Endodermal cell (in vitro differentiated cells): Measurements from ENCODE around the gene OVCA2. TPM values are rescaled to one million over a fixed set of nuclear protein-coding genes. Genes with fewer than 3 reads are reported as not detected.

Experiments used
- DNase-seq: peaks from one replicate; pipeline ENCODE4 v3.0.0-alpha.2; 2017
- H3K27ac ChIP-seq: 2 replicates; pipeline ENCODE4 v1.5.1; 2013; ENCODE audit warnings: mild to moderate bottlenecking, low read depth, low read length, moderate library complexity
- H3K27me3 ChIP-seq: 2 replicates; pipeline ENCODE4 v1.6.1; 2013; ENCODE audit warnings: mild to moderate bottlenecking, low read length, moderate library complexity; ENCODE audit not compliant: insufficient read depth, control insufficient read depth, poor library complexity, severe bottlenecking
- H3K36me3 ChIP-seq: 2 replicates; pipeline ENCODE4 v1.7.0; 2013; ENCODE audit warnings: mild to moderate bottlenecking, low read length, moderate library complexity; ENCODE audit not compliant: control insufficient read depth, insufficient read depth
- H3K4me1 ChIP-seq: one replicate; pipeline ENCODE4 v1.7.0; 2013; ENCODE audit warnings: low read length; ENCODE audit not compliant: control insufficient read depth, insufficient read depth
- H3K4me3 ChIP-seq: 2 replicates; pipeline ENCODE4 v1.5.1; 2013; ENCODE audit warnings: mild to moderate bottlenecking, low read length, moderate library complexity
- H3K9ac ChIP-seq: 2 replicates; pipeline ENCODE4 v1.6.1; 2013; ENCODE audit warnings: mild to moderate bottlenecking, low read length, moderate library complexity; ENCODE audit not compliant: poor library complexity, severe bottlenecking; ENCODE audit errors: extremely low read depth
- H3K9me3 ChIP-seq: 2 replicates; pipeline ENCODE4 v1.6.1; 2013; ENCODE audit warnings: mild to moderate bottlenecking, low read length, moderate library complexity; ENCODE audit not compliant: control insufficient read depth
- H3K27ac Mint-ChIP-seq: 2 replicates; pipeline ENCODE4 v1.8.0; 2020; ENCODE audit warnings: mixed read lengths
- H3K27me3 Mint-ChIP-seq: 2 replicates; pipeline ENCODE4 v1.8.0; 2021; ENCODE audit warnings: mild to moderate bottlenecking, mixed read lengths; ENCODE audit not compliant: insufficient read depth
- H3K36me3 Mint-ChIP-seq: 2 replicates; pipeline ENCODE4 v1.8.0; 2020; ENCODE audit warnings: low read depth, mixed read lengths
- H3K4me1 Mint-ChIP-seq: 2 replicates; pipeline ENCODE4 v1.8.0; 2020; ENCODE audit warnings: mixed read lengths
- H3K4me3 Mint-ChIP-seq: 2 replicates; pipeline ENCODE4 v1.8.0; 2020; ENCODE audit warnings: mild to moderate bottlenecking, moderate library complexity, mixed read lengths
- H3K9me3 Mint-ChIP-seq: 2 replicates; pipeline ENCODE4 v1.8.0; 2020; ENCODE audit warnings: mild to moderate bottlenecking, mixed read lengths
- CTCF ChIP-seq: fragments of 200-600 bp; sonication (generic); conservative IDR thresholded peaks from 2 replicates; pipeline ENCODE4 v1.5.0; 2021; ENCODE audit warnings: antibody characterized with exemption, mild to moderate bottlenecking
- WGBS, 2 experiments: methylation state at CpG; one replicate each; pipeline versions ENCODE4 v1.1.5 to v1.1.7; 2013; ENCODE audit warnings: missing lambda C conversion rate in 2 of 2, mixed read lengths in 1 of 2; ENCODE audit not compliant: insufficient coverage in 1 of 2, insufficient read length in 1 of 2; 5-methylcytosine and 5-hydroxymethylcytosine counted together
- total RNA-seq, 2 donors: library from RNA; stranded (reverse); fragmentation: NEBNext Ultra II Directional in 1 of 2; extraction: Animal tissue kit (Norgen Biotek cat#: 25700) in 1 of 2; gene quantifications; 2 replicates in 1 of 2; 3 replicates in 1 of 2; pipeline ENCODE4 v1.2.1, GENCODE V29; 2021

Gene OVCA2
- total RNA-seq, 2 donors from 2014 or later, result 19.8 to 27.5 TPM

- Histone ChIP-seq H3K27ac (no peak overlapping the region), H3K4me3 (peak overlapping the region; percentile 79), H3K4me1 (no peaks in the 10 kb centered on the region), H3K9ac (peak overlapping the region; percentile 31), H3K27me3 (peaks cover 12% of the 10 kb centered on the region), H3K9me3 (no peaks in the 10 kb centered on the region), H3K36me3 (peaks cover 10% of the 10 kb centered on the region)
- H3K4me1 Mint-ChIP-seq, result peaks cover 27% of the 10 kb centered on the region
- peaks cover 85% of the 10 kb centered on the region for H3K27me3 Mint-ChIP-seq
- H3K9me3 Mint-ChIP-seq, result peaks cover 4% of the 10 kb centered on the region
- peak overlapping the region; percentile 72 for H3K4me3 Mint-ChIP-seq
- DNase-seq, result no peak
- WGBS, 2 experiments, result 48% methylated on average over 10 to 15 of the region's 16 CpGs
- no peak for TF ChIP-seq CTCF
- no peaks in the 10 kb centered on the region for H3K36me3 Mint-ChIP-seq
- H3K27ac Mint-ChIP-seq, result no peak overlapping the region
Measured at GRCh38 chr17:2023256-2023655, 18.6 kb upstream of the OVCA2 start.

- Histone ChIP-seq H3K27me3 (peaks cover 12% of the 10 kb centered on the region), H3K36me3 (peaks cover 10% of the 10 kb centered on the region), H3K4me1 (no peaks in the 10 kb centered on the region), H3K9me3 (no peaks in the 10 kb centered on the region), H3K9ac (peak overlapping the region; percentile 75), H3K27ac (no peak overlapping the region), H3K4me3 (peak overlapping the region; percentile 86)
- Mint-ChIP-seq H3K27me3 (peaks cover 85% of the 10 kb centered on the region), H3K36me3 (no peaks in the 10 kb centered on the region), H3K4me3 (peak overlapping the region; percentile 72), H3K9me3 (peaks cover 4% of the 10 kb centered on the region), H3K4me1 (peaks cover 22% of the 10 kb centered on the region), H3K27ac (no peak overlapping the region)
- 1 to 2% methylated on average over 26 to 85 of the region's 85 CpGs for WGBS, 2 experiments
- DNase-seq, result peak; percentile 97
- peak; percentile 13 for TF ChIP-seq CTCF
Measured at GRCh38 chr17:2023692-2024571, 17.9 kb upstream of the OVCA2 start.

GRCh38 chr17:2024572-2025219 is 17.1 kb upstream of the OVCA2 start:
- peaks cover 12% of the 10 kb centered on the region for H3K27me3 ChIP-seq
- no peak overlapping the region for H3K27ac ChIP-seq
- Mint-ChIP-seq H3K36me3 (no peaks in the 10 kb centered on the region), H3K4me3 (peak overlapping the region; percentile 72), H3K27ac (no peak overlapping the region), H3K27me3 (peaks cover 85% of the 10 kb centered on the region), H3K4me1 (peaks cover 17% of the 10 kb centered on the region), H3K9me3 (peaks cover 4% of the 10 kb centered on the region)
- H3K4me1 ChIP-seq, result no peaks in the 10 kb centered on the region
- peak overlapping the region; percentile 75 for H3K9ac ChIP-seq
- no peaks in the 10 kb centered on the region for H3K9me3 ChIP-seq
- H3K36me3 ChIP-seq, result peaks cover 10% of the 10 kb centered on the region
- peak overlapping the region; percentile 86 for H3K4me3 ChIP-seq
- DNase-seq, result peak; percentile 85
- no peak for TF ChIP-seq CTCF
- WGBS, 2 experiments, result 1% methylated on average over 35 to 73 of the region's 73 CpGs
